HL-60 (cell line): Measurements from ENCODE around the gene COX18.

Experiments
- CTCF ChIP-seq: IDR thresholded peaks from one replicate; pipeline ENCODE4 v1.5.1; 2011; ENCODE audit warnings: low read length, control low read depth, inconsistent platforms; ENCODE audit not compliant: insufficient read depth
- GABPA ChIP-seq: IDR thresholded peaks from 2 replicates; pipeline ENCODE4 v1.6.1; 2012; ENCODE audit warnings: low read depth
- POLR2AphosphoS5 ChIP-seq: IDR thresholded peaks from 2 replicates; pipeline ENCODE4 v1.6.1; 2012; ENCODE audit warnings: low read depth
- REST ChIP-seq: IDR thresholded peaks from 2 replicates; pipeline ENCODE4 v1.6.1; 2012; ENCODE audit warnings: low read depth; ENCODE audit not compliant: insufficient replicate concordance

GRCh38 chr4:73103799-73104503 is 34.4 kb upstream of the COX18 start:
- TF ChIP-seq REST (no peak), GABPA (no peak), CTCF (no peak), POLR2AphosphoS5 (no peak)
